Colonic mucosa (tissue), 4 donors: ENCODE data around the gene FARP1. TPM values are rescaled to one million over a fixed set of nuclear protein-coding genes. Genes with fewer than 3 reads are reported as not detected.

ENCODE experiments used
- DNase-seq: peaks from one replicate; pipeline ENCODE4 v3.0.0-alpha.2; 2020
- H3K27ac ChIP-seq: fragments of 200-600 bp; one replicate; pipeline ENCODE4 v1.8.0; 2021
- H3K27me3 ChIP-seq: fragments of 200-600 bp; one replicate; pipeline ENCODE4 v1.8.0; 2021
- H3K36me3 ChIP-seq: fragments of 200-600 bp; one replicate; pipeline ENCODE4 v1.8.0; 2021
- H3K4me1 ChIP-seq: fragments of 200-600 bp; one replicate; pipeline ENCODE4 v1.8.0; 2021; ENCODE audit warnings: mild to moderate bottlenecking
- H3K4me3 ChIP-seq: fragments of 200-600 bp; one replicate; pipeline ENCODE4 v1.8.0; 2021
- H3K9ac ChIP-seq, 2 donors: one replicate each; pipeline ENCODE4 v1.7.0; 2013; ENCODE audit warnings: control low read depth in 2 of 2, low read depth in 2 of 2, low read length in 2 of 2
- H3K9me3 ChIP-seq: fragments of 200-600 bp; one replicate; pipeline ENCODE4 v1.8.0; 2021
- CTCF ChIP-seq: fragments of 200-600 bp; IDR thresholded peaks from one replicate; pipeline ENCODE4 v1.8.0; 2022; ENCODE audit warnings: antibody characterized with exemption, mild to moderate bottlenecking
- intact Hi-C: fragments of 100-400 bp; cut with DNase I; formaldehyde crosslinking; loops from one replicate; pipeline ENCODE4 v1.14.1; 2022
- total RNA-seq, 2 donors: library from RNA; stranded (reverse); fragmentation: NEBNext Ultra II Directional in 1 of 2; extraction: Animal tissue kit (Norgen Biotek cat#: 25700) in 1 of 2; gene quantifications; one replicate each; pipeline ENCODE4 v1.2.1, GENCODE V29; 2021
- donor health status: healthy.
- donor health status: DM: no; HTN: no; CAD: no.
- donor health status: DM: no; HTN: no; CAD: no.

The FARP1 gene
- total RNA-seq, 2 donors from 2014 or later = 39.1 to 53.5 TPM

- Histone ChIP-seq H3K9ac (no peak overlapping the region), H3K27ac (no peak overlapping the region), H3K9me3 (no peaks in the 10 kb centered on the region), H3K4me3 (no peak overlapping the region), H3K27me3 (no peaks in the 10 kb centered on the region), H3K36me3 (no peaks in the 10 kb centered on the region), H3K4me1 (no peaks in the 10 kb centered on the region)
- TF ChIP-seq CTCF = no peak
- intact Hi-C loops = no loop called here
- DNase-seq = no peak
Observed at GRCh38 chr13:98397861-98398260, 255.0 kb downstream of the FARP1 start.

- no peak for TF ChIP-seq CTCF
- H3K9me3 ChIP-seq = no peaks in the 10 kb centered on the region
- no peak overlapping the region for H3K4me3 ChIP-seq
- H3K36me3 ChIP-seq = no peaks in the 10 kb centered on the region
- H3K4me1 ChIP-seq = no peaks in the 10 kb centered on the region
- H3K9ac ChIP-seq = no peak overlapping the region
- no peaks in the 10 kb centered on the region for H3K27me3 ChIP-seq
- no peak overlapping the region for H3K27ac ChIP-seq
- intact Hi-C loops = no loop called here
- DNase-seq = no peak
Observed at GRCh38 chr13:98398581-98398980, 255.7 kb downstream of the FARP1 start.

- Histone ChIP-seq H3K4me3 (no peak overlapping the region), H3K9me3 (no peaks in the 10 kb centered on the region), H3K4me1 (no peaks in the 10 kb centered on the region), H3K27me3 (no peaks in the 10 kb centered on the region), H3K27ac (no peak overlapping the region), H3K9ac (no peak overlapping the region), H3K36me3 (no peaks in the 10 kb centered on the region)
- intact Hi-C loops = no loop called here
- DNase-seq = no peak
- TF ChIP-seq CTCF = no peak
Observed at GRCh38 chr13:98399756-98400155, 256.9 kb downstream of the FARP1 start.

- intact Hi-C loops = no loop called here
- H3K36me3 ChIP-seq = no peaks in the 10 kb centered on the region
- H3K9ac ChIP-seq = no peak overlapping the region
- no peak for TF ChIP-seq CTCF
- H3K9me3 ChIP-seq = no peaks in the 10 kb centered on the region
- H3K27ac ChIP-seq = no peak overlapping the region
- no peak for DNase-seq
- no peaks in the 10 kb centered on the region for H3K27me3 ChIP-seq
- H3K4me3 ChIP-seq = no peak overlapping the region
- no peaks in the 10 kb centered on the region for H3K4me1 ChIP-seq
Observed at GRCh38 chr13:98401934-98402333, 259.0 kb downstream of the FARP1 start.

- no peak for TF ChIP-seq CTCF
- H3K9ac ChIP-seq = no peak overlapping the region
- no peaks in the 10 kb centered on the region for H3K4me1 ChIP-seq
- no peaks in the 10 kb centered on the region for H3K9me3 ChIP-seq
- H3K4me3 ChIP-seq = no peak overlapping the region
- H3K36me3 ChIP-seq = no peaks in the 10 kb centered on the region
- no peak overlapping the region for H3K27ac ChIP-seq
- intact Hi-C loops = no loop called here
- no peaks in the 10 kb centered on the region for H3K27me3 ChIP-seq
- no peak for DNase-seq
Observed at GRCh38 chr13:98403076-98403475, 260.2 kb downstream of the FARP1 start.

- TF ChIP-seq CTCF = no peak
- DNase-seq = no peak
- no peaks in the 10 kb centered on the region for H3K4me1 ChIP-seq
- H3K9me3 ChIP-seq = no peaks in the 10 kb centered on the region
- no peak overlapping the region for H3K4me3 ChIP-seq
- no peaks in the 10 kb centered on the region for H3K36me3 ChIP-seq
- intact Hi-C loops = no loop called here
- H3K9ac ChIP-seq = no peak overlapping the region
- no peak overlapping the region for H3K27ac ChIP-seq
- no peaks in the 10 kb centered on the region for H3K27me3 ChIP-seq
Observed at GRCh38 chr13:98405107-98405571, 262.2 kb downstream of the FARP1 start.
